SK-N-DZ (cell line): ENCODE measurements around the gene MYBPHL.
A peak's percentile ranks its signal among the peaks of the same experiment; 100 is the strongest.

Experiments used
- DNase-seq: peaks from one replicate; pipeline ENCODE4 v3.0.0-alpha.2; 2015; ENCODE audit warnings: low spot score

MYBPHL gene

DNA sequence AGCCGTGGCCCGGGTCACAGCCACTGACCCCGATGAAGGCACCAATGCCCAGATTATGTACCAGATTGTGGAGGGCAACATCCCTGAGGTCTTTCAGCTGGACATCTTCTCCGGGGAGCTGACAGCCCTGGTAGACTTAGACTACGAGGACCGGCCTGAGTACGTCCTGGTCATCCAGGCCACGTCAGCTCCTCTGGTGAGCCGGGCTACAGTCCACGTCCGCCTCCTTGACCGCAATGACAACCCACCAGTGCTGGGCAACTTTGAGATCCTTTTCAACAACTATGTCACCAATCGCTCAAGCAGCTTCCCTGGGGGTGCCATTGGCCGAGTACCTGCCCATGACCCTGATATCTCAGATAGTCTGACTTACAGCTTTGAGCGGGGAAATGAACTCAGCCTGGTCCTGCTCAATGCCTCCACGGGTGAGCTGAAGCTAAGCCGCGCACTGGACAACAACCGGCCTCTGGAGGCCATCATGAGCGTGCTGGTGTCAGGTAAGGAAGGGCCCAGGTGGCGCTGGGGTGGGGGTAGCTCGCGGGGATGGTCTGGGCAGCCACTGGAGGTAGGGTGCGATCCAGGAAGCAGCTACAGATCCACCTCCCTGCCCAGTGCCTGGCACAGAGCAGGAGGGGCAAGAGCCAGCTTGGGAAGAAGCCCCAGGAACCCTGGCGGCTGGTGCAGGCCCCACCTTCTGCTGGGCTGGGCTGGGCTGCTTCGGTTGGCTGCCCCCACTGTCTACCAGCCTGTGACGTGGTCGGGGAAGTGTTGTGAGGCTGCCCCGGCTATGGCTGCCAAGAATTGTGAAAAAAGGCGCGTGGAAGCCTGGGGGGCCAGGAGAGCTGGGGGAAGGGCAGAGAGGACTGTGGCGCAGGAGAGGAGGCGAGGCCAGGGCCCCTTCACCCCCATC, 53.7 kb downstream of the MYBPHL start:
- DNase-seq, result no peak

DNA sequence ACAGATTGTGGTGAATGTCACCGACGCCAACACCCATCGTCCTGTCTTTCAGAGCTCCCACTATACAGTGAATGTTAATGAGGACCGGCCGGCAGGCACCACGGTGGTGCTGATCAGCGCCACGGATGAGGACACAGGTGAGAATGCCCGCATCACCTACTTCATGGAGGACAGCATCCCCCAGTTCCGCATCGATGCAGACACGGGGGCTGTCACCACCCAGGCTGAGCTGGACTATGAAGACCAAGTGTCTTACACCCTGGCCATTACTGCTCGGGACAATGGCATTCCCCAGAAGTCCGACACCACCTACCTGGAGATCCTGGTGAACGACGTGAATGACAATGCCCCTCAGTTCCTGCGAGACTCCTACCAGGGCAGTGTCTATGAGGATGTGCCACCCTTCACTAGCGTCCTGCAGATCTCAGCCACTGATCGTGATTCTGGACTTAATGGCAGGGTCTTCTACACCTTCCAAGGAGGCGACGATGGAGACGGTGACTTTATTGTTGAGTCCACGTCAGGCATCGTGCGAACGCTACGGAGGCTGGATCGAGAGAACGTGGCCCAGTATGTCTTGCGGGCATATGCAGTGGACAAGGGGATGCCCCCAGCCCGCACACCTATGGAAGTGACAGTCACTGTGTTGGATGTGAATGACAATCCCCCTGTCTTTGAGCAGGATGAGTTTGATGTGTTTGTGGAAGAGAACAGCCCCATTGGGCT, 54.5 kb downstream of the MYBPHL start:
- no peak for DNase-seq

GRCh38 chr1:109251277-109252166, 55.3 kb downstream of the MYBPHL start:
- DNase-seq, result no peak

GRCh38 chr1:109250454-109251276, 56.1 kb downstream of the MYBPHL start:
- no peak for DNase-seq

DNA sequence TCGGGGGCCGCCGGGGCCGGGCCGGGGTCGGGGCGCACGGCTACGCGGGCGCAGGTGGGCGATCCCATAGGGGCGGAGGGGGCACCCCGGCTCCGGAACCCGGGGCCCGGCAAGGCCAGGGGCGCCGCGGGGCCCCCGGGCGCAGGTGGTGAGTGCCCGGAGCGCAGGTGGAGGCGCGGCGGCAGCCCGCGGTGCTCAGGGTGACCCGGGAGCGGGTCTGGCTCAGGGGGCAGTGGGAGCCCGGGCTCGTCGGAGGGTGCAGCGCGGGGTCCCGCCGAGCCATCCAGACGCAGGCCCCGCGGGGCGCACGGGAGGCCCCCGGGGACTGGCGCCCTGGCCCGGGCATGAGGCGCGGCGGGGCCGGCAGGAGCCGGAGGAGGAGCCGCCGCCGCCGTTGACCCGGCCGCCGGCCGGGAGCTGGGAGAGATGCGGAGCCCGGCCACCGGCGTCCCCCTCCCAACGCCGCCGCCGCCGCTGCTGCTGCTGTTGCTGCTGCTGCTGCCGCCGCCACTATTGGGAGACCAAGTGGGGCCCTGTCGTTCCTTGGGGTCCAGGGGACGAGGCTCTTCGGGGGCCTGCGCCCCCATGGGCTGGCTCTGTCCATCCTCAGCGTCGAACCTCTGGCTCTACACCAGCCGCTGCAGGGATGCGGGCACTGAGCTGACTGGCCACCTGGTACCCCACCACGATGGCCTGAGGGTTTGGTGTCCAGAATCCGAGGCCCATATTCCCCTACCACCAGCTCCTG, 57.0 kb downstream of the MYBPHL start:
- no peak for DNase-seq

DNA sequence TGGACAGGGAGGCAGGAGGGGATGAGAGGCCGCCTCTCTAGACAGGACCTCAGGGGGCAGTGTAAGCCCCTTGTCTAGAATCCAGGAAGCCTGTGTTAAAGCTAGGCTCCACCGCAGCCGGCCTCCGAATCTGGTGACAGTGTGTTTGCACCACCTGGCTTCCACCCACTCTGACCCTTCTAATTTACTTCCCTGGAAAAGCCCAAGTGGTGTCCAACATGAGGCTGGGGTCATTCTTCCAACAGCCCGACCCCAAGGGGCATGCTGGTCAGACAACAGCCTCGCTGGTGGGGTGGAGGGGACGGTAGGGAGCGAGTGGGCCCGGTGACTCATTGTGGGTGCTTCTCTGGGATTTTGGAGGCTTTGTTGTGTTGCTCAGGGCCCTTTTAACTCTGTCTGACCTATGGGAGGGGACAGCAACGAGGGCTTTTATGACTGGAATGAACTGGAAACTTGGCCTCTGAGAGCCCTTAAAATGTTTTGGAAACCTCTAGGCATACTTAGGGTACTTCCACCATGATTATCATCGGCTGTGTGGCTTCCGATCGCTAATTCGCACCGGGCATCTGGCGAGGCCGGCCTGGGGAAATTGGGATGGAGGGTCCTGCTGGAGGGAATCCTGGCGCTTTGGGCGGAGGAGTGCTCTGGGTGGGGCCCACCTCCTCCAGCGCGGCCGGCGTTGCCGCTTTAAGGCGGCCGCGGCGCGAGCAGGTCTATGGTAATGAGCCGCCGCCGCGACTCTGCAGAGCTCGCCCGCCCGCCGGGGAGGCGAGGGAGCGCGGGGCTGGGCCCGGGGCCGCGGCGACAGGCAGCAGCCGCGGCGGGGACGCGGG, 57.8 kb downstream of the MYBPHL start, which contains the start of gene CELSR2:
Gene CELSR2 (plus strand): TSS at position 743 of the 833 bp plus-strand sequence. CDS start 541 bp downstream, outside the sequence.
- peak; percentile 80 for DNase-seq

GRCh38 chr1:109248444-109248796, 58.4 kb downstream of the MYBPHL start:
- no peak for DNase-seq

DNA sequence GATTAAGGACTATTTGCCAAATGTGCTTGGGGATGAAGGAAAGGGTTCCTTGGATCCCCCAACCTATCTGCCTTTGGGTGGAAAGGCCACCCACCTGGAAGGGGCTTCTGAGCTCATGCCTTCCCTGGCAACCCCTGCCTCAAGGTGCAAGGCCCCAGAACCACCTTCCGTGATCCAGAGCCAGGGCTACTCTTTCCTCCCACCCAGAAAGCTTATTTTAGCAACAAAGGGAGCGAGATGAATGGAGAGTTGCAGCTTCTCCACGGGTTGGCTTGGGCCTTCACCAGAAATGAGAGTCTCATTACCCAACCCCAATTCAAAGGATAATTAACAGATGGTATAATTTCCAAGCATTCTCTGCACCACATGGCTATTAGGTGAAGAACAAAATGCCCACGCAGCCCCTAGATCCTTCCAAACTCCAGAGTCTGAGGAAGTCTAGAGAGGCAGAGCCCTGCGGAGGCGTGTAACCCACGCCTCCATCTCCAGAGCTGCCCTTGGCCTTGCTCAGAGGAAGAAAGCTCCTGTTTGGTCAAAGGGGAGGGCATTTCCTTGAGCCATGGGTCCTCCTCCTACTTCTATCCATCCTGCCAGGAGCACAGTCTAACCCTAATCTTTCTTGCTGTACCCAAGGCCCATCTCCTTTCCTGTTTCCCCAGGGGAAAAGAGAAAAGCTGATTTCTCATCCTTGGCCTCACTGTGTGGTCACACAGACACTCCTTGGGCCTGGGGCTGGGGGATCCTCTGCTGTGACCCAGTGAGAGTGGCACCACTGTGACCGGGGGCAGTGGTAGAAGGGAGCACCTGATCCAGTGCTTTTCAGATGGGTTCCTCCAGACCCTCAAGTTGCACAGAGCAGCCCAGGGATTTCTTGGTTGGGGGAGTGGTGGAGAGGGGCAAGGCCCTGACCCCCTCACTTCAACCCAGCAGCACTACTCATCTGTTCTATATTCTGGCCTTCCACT, 59.1 kb downstream of the MYBPHL start:
- no peak for DNase-seq

- DNase-seq, result no peak
Measured at GRCh38 chr1:109246141-109246551, 60.7 kb downstream of the MYBPHL start.

DNA sequence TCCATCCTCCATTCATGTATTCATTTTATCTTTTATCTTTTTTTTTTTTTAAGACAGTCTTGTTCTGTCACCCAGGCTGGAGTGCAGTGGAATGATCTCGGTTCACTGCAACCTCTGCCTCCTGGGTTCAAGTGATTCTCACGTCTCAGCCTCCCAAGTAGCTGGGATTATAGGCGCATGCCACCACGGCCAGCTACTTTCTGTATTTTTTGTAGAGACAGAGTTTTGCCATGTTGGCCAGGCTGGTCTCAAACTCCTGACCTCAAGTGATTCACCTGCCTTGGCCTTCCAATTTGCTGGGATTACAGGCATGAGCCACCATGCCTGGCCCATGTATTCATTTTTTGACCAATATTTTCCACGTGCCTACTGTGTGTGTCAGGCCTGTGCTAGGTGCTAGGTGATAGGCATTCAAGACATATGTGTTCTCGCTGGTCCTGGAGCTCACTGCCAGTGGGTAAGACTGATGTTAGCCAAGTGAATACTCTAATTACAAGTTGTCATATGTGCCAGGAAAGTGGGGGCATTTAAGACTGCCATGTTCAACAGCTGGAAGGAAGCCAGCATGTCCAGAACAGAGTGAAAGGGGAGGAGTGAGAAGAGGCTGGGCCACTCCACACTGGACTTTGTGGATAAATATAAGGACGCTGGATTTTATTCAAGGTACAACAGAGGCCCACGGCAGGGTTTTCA, 62.8 kb downstream of the MYBPHL start:
- DNase-seq, result no peak

DNA sequence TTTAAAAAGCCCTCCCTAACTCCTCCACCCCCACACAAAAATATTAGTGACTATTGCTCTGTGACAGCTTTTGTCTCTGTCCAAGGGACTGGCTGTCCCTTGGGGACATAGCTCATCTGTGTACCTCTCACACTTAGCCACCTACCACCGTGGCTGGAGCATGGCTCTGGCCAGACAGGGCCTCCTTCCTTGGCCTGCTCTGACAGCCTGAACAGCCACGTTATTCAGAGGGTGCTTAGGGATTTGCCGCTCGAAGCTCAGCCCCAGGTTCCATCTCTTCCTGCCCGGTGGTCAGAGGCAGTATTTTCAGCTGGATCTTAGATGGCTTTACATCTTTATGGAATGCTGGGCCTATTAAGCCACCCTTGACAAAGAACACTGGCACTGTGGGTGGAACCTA, 63.6 kb downstream of the MYBPHL start:
- DNase-seq, result no peak

DNA sequence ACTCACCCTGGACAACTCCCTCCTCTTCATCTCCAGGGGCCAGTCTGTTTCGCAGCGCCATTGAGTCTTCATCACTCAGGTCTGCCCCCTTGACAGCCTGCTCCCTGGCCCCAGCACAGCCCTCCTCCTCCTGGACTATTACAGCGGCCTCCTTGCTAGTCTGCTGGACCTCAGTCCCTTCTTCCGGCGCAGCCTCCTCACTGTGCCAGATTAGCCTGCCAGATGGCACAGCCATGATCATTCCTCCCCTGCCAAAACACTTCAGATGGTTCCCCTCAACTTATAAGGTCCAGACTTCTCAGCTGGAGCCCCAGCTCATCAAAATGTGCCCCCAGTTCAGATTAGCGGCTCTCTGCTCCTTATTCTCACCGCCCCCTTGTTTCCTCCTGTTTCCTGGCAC, 64.4 kb downstream of the MYBPHL start:
- no peak for DNase-seq
